PFSK-1 (cell line): ENCODE data around the gene CKMT2.

ENCODE experiments used
- FOXP2 ChIP-seq: optimal IDR thresholded peaks from 2 replicates; pipeline ENCODE3; 2011; ENCODE audit warnings: borderline replicate concordance, control low read depth, inconsistent platforms; ENCODE audit not compliant: insufficient read depth; ENCODE audit errors: extremely low read length, extremely low read depth
- POLR2AphosphoS5 ChIP-seq: IDR thresholded peaks from 2 replicates; pipeline ENCODE4 v1.6.1; 2012; ENCODE audit warnings: low read depth, mild to moderate bottlenecking, control low read depth, low read length, moderate library complexity
- SIN3A ChIP-seq: IDR thresholded peaks from 2 replicates; pipeline ENCODE4 v1.6.1; 2012; ENCODE audit warnings: mild to moderate bottlenecking, low read length, moderate library complexity, borderline replicate concordance; ENCODE audit not compliant: insufficient read depth
- TAF1 ChIP-seq: IDR thresholded peaks from 2 replicates; pipeline ENCODE4 v1.6.1; 2012; ENCODE audit warnings: low read length, control low read depth, borderline replicate concordance; ENCODE audit not compliant: insufficient read depth
- TF ChIP-seq, protein P1 (sequence below), 2 experiments: IDR thresholded peaks; 2 replicates each; pipeline versions ENCODE4 v1.6.1 to v1.8.0; 2011 to 2012; ENCODE audit warnings: low read depth in 2 of 2, low read length in 2 of 2, control low read depth in 1 of 2, inconsistent platforms in 1 of 2, mild to moderate bottlenecking in 1 of 2, moderate library complexity in 1 of 2; ENCODE audit not compliant: insufficient read depth in 1 of 2

The CKMT2 gene

DNA sequence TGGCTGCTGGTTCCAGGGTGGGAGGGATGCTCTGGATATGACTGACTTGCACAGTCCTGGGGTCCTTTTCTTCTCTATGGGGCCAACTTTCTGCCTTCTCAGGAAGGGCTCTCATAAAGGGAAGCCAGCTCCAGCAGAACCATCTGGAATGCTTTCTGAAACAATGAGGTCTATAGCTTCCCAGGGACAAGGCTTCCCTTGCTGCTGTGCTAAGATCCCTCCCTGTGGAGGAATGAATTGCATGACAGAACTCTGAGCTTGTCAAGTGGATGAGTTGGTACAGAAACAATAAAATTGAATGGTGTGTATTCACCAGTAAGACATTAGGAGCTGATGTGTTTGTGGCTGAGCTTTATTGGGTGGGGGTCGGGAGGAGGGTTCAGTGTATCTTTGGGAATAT is 19.8 kb downstream of the CKMT2 start:
- TF ChIP-seq POLR2AphosphoS5 (no peak), FOXP2 (no peak), SIN3A (no peak), TAF1 (no peak)
- TF ChIP-seq, protein P1, sequence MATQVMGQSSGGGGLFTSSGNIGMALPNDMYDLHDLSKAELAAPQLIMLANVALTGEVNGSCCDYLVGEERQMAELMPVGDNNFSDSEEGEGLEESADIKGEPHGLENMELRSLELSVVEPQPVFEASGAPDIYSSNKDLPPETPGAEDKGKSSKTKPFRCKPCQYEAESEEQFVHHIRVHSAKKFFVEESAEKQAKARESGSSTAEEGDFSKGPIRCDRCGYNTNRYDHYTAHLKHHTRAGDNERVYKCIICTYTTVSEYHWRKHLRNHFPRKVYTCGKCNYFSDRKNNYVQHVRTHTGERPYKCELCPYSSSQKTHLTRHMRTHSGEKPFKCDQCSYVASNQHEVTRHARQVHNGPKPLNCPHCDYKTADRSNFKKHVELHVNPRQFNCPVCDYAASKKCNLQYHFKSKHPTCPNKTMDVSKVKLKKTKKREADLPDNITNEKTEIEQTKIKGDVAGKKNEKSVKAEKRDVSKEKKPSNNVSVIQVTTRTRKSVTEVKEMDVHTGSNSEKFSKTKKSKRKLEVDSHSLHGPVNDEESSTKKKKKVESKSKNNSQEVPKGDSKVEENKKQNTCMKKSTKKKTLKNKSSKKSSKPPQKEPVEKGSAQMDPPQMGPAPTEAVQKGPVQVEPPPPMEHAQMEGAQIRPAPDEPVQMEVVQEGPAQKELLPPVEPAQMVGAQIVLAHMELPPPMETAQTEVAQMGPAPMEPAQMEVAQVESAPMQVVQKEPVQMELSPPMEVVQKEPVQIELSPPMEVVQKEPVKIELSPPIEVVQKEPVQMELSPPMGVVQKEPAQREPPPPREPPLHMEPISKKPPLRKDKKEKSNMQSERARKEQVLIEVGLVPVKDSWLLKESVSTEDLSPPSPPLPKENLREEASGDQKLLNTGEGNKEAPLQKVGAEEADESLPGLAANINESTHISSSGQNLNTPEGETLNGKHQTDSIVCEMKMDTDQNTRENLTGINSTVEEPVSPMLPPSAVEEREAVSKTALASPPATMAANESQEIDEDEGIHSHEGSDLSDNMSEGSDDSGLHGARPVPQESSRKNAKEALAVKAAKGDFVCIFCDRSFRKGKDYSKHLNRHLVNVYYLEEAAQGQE (IDR thresholded peaks at IDR 0.05; ENCODE audit: insufficient read depth in 1 of 2, low read depth in 2 of 2, low read length in 2 of 2), result no peak

DNA sequence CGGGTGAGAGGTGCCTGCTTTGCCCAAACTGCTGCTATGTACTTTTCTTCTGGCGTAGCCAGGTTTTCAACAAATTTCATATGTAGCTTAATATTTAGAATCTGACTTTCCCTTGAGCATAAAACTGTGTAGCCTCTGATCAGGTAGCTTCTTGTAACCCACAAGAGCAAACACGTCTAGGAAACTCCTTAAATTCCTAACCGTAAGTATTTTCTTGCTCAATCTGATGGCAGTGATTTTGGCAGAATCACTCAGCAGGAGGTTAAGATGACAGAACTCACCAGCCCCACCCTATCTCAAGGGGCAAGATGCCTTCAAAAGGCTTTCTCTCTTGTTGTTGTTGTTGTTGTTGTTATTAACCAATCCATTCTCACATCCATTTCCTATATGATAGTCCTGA is 20.8 kb downstream of the CKMT2 start:
- no peak for TF ChIP-seq POLR2AphosphoS5
- no peak for TF ChIP-seq TAF1
- no peak for TF ChIP-seq FOXP2
- TF ChIP-seq SIN3A, result no peak
- TF ChIP-seq, protein P1 (IDR thresholded peaks at IDR 0.05; ENCODE audit: insufficient read depth in 1 of 2, low read depth in 2 of 2, low read length in 2 of 2), result no peak

DNA sequence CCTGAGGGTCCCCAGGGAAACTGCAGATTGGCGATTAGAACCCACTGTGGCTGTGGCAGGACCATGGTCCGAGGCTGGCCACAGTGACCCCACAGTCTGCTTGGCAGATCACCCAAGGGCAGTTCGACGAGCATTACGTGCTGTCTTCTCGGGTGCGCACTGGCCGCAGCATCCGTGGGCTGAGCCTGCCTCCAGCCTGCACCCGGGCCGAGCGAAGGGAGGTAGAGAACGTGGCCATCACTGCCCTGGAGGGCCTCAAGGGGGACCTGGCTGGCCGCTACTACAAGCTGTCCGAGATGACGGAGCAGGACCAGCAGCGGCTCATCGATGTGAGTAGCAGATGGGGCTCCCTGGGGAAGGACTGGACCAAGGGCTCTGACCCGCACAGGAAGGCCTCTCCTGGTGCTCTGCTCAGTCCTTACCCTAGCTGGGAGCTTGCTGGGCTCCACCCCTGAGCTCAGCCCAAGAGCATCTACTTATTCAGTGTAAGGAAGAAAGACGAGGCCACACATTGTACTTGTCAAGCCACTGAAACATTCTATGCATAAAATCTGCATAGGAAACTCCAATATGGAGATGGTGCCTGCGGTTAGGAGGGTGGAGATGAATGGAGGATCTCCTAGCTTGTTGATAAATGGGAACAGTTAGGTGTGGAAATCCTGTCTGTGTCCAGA is 21.9 kb downstream of the CKMT2 start:
- no peak for TF ChIP-seq SIN3A
- no peak for TF ChIP-seq FOXP2

DNA sequence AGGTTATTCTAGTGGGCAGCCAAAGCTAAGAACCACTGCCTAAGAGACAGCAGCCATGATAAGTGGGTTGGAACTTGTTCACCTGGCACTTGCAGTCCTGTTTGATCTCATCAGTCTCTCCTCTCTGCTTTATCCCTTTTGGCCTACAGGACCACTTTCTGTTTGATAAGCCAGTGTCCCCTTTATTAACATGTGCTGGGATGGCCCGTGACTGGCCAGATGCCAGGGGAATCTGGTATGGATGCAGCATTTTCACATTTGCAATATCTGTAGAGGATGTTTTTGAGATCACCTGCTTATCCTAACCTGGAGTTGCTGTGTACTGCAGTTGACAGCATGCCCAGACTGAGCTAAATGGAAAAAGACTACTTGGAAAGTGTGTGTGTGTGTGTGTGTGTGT is 23.6 kb downstream of the CKMT2 start:
- no peak for TF ChIP-seq FOXP2

DNA sequence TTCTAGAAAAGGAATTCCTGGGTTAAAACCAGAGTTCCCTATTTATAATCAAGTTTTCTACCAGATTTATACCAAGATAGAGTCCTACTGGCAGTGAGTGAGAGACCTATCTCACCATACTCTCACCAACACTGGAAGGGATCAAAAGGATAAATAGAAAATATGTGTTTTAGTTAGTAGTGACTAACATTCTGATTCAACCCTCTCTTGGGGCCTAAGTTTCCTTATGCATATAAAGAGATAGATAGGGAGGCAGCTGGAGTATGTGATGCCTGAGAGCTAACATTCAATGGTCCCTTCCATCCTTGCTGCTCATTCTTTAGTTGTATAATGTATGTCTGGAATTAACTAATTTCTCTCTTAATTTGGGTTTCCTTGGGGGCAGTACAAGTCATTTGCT is 32.0 kb downstream of the CKMT2 start:
- TF ChIP-seq FOXP2 (no peak), TAF1 (no peak), SIN3A (no peak), POLR2AphosphoS5 (no peak)
- TF ChIP-seq, protein P1 (IDR thresholded peaks at IDR 0.05; ENCODE audit: insufficient read depth in 1 of 2, low read depth in 2 of 2, low read length in 2 of 2), result no peak

DNA sequence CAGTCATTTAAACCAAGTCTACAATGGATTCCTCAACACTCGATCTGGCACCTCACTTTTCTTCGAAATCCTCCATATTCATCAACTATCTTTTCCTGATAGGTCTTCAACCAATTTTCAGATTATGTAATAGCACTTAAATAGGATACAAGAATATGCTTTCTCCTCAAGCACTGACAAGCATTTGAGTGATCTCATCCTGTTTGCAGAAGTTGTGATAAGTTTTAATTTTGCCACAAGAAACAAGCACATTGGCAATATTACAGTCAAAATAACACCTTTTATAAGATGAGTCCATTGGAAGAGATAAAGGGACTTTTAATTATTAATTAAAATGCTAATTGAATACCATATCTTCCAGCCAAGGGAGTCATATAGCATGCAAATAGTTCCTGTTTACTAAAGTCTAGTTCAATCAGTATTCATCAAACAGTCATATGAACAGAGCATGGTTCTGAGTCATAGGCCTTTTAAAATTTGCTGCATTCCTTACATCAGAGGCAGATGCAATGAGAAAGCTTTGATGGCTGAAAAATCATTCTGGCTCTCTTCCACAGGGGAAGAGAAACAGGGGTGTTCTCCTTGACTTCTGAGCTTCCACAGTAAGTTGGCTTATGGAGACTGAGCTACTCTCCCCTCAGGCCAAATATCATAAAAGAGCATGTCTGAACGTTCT is 35.5 kb downstream of the CKMT2 start:
- TF ChIP-seq, protein P1 (IDR thresholded peaks at IDR 0.05; ENCODE audit: insufficient read depth in 1 of 2, low read depth in 2 of 2, low read length in 2 of 2), result no peak
- TF ChIP-seq FOXP2 (no peak), SIN3A (no peak), TAF1 (no peak), POLR2AphosphoS5 (no peak)
